ENCODE measurements around the gene ABCC4. TPM values are rescaled to one million over a fixed set of nuclear protein-coding genes. Genes with fewer than 3 reads are reported as not detected.

Gene ABCC4
- total and polyA plus RNA-seq, 2 experiments from 2014 or later: 4.3 to 12.2 TPM

DNA sequence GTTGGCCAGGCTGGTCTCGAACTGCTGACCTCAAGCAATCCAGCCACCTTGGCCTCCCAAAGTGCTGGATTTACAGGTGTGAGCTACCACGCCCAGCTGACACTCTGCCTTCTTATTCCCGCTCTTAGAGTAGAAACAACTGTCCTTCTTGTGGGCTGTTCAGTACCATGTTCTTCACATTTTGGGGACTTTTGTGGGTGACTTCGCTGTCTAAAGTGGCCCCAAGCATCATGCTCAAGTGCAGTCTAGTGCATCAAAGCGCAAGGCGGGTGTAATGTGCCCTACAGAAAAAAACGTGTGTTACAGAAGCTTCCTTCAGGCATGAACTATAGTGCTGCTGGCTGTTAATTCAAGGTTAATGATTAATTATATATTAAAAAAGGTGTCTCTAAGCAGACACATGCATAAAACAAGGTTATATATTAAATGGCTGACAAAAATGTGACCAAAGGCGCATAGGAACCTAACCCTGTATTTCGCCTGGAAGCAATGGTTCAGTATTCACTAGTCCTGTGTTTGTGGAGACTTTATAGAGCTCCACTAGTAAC lies 38.3 kb downstream of the ABCC4 start:
- H3K36me3 ChIP-seq (ENCODE audit: insufficient read depth): no peaks in the 10 kb centered on the region
- no peak overlapping the region for H2AFZ ChIP-seq
- Mint-ChIP-seq H3K27ac (no peak overlapping the region), H3K4me1 (no peaks in the 10 kb centered on the region), H3K9me3 (peaks cover 5% of the 10 kb centered on the region; the same call in 2 of the 3 replicates), H3K27me3 (ENCODE audit: insufficient read depth, low read depth, poor library complexity) (peaks cover 2% of the 10 kb centered on the region), H3K4me3 (no peak overlapping the region), H3K36me3 (ENCODE audit: low read depth) (peaks cover 18% of the 10 kb centered on the region)
- H4K20me1 ChIP-seq (replicated peaks; ENCODE audit: insufficient read depth): no peaks in the 10 kb centered on the region
- no peak overlapping the region for H3K4me3 ChIP-seq
- no peaks in the 10 kb centered on the region for H3K79me2 ChIP-seq (replicated peaks; ENCODE audit: insufficient read depth)
- no peaks in the 10 kb centered on the region for H3F3A ChIP-seq (replicated peaks; ENCODE audit: low read depth)
- TF ChIP-seq NANOG (IDR thresholded peaks at IDR 0.05; ENCODE audit: borderline replicate concordance): no peak
- TF ChIP-seq ZNF114 (CRISPR knock-in tag; IDR thresholded peaks at IDR 0.05): no peak
- TF ChIP-seq ZNF462 (CRISPR knock-in tag; IDR thresholded peaks at IDR 0.05): no peak
- TF ChIP-seq, protein P1, sequence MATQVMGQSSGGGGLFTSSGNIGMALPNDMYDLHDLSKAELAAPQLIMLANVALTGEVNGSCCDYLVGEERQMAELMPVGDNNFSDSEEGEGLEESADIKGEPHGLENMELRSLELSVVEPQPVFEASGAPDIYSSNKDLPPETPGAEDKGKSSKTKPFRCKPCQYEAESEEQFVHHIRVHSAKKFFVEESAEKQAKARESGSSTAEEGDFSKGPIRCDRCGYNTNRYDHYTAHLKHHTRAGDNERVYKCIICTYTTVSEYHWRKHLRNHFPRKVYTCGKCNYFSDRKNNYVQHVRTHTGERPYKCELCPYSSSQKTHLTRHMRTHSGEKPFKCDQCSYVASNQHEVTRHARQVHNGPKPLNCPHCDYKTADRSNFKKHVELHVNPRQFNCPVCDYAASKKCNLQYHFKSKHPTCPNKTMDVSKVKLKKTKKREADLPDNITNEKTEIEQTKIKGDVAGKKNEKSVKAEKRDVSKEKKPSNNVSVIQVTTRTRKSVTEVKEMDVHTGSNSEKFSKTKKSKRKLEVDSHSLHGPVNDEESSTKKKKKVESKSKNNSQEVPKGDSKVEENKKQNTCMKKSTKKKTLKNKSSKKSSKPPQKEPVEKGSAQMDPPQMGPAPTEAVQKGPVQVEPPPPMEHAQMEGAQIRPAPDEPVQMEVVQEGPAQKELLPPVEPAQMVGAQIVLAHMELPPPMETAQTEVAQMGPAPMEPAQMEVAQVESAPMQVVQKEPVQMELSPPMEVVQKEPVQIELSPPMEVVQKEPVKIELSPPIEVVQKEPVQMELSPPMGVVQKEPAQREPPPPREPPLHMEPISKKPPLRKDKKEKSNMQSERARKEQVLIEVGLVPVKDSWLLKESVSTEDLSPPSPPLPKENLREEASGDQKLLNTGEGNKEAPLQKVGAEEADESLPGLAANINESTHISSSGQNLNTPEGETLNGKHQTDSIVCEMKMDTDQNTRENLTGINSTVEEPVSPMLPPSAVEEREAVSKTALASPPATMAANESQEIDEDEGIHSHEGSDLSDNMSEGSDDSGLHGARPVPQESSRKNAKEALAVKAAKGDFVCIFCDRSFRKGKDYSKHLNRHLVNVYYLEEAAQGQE (IDR thresholded peaks at IDR 0.05; ENCODE audit: unreplicated experiment): no peak
- TF ChIP-seq STAT1 (IDR thresholded peaks at IDR 0.05; ENCODE audit: unreplicated experiment): no peak
- TF ChIP-seq ZNF331 (CRISPR knock-in tag; IDR thresholded peaks at IDR 0.05; ENCODE audit: low read depth): no peak
- TF ChIP-seq, protein P2, sequence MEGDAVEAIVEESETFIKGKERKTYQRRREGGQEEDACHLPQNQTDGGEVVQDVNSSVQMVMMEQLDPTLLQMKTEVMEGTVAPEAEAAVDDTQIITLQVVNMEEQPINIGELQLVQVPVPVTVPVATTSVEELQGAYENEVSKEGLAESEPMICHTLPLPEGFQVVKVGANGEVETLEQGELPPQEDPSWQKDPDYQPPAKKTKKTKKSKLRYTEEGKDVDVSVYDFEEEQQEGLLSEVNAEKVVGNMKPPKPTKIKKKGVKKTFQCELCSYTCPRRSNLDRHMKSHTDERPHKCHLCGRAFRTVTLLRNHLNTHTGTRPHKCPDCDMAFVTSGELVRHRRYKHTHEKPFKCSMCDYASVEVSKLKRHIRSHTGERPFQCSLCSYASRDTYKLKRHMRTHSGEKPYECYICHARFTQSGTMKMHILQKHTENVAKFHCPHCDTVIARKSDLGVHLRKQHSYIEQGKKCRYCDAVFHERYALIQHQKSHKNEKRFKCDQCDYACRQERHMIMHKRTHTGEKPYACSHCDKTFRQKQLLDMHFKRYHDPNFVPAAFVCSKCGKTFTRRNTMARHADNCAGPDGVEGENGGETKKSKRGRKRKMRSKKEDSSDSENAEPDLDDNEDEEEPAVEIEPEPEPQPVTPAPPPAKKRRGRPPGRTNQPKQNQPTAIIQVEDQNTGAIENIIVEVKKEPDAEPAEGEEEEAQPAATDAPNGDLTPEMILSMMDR (conservative IDR thresholded peaks at IDR 0.05; ENCODE audit: low read depth in 2 of 2): no peak
- TF ChIP-seq POLR2AphosphoS5 (IDR thresholded peaks at IDR 0.05; ENCODE audit: low read depth): no peak
- no peak for TF ChIP-seq EZH2phosphoT487 (IDR thresholded peaks at IDR 0.05; ENCODE audit: unreplicated experiment)
- H3K4me1 ChIP-seq (ENCODE audit: insufficient read depth): no peaks in the 10 kb centered on the region
- H3K9me2 ChIP-seq (ENCODE audit: insufficient read depth): no peaks in the 10 kb centered on the region
- H3K4me2 ChIP-seq: no peak overlapping the region
- no peak for DNase-seq (ENCODE audit: low spot score)
- no peaks in the 10 kb centered on the region for H3K27me3 ChIP-seq (ENCODE audit: insufficient read depth)
- ATAC-seq: no peak
- H3K27ac ChIP-seq (ENCODE audit: low read depth): no peak overlapping the region
